ENCODE data around the gene LIN28B. TPM values are rescaled to one million over a fixed set of nuclear protein-coding genes. Genes with fewer than 3 reads are reported as not detected.

LIN28B gene
- total and polyA plus RNA-seq, 7 experiments from 2014 or later: not detected

- no peaks in the 10 kb centered on the region for H3K9me3 ChIP-seq (ENCODE audit: control insufficient read depth in 2 of 3, low read length in 3 of 3)
- ChIA-PET CTCF (interaction anchor here (1.9 kb wide), 1 partner anchor 9 kb away, joined by 7 read pairs; no protein-coding TSS in a partner anchor), POLR2A (no interaction called here)
- H3K36me3 ChIP-seq (ENCODE audit: control insufficient read depth in 2 of 3, insufficient read depth in 3 of 3, low read length in 3 of 3): no peaks in the 10 kb centered on the region
- Mint-ChIP-seq H3K4me1 (no peaks in the 10 kb centered on the region), H3K4me3 (no peak overlapping the region), H3K27me3 (peaks cover 0 to 8% (median 3%) of the 10 kb centered on the region in 5 donors), H3K27ac (no peak overlapping the region), H3K9me3 (no peaks in the 10 kb centered on the region), H3K36me3 (no peaks in the 10 kb centered on the region)
- no peaks in the 10 kb centered on the region for H3K4me1 ChIP-seq (ENCODE audit: control insufficient read depth in 2 of 2, insufficient read depth in 2 of 2, low read length in 2 of 2)
- ATAC-seq (no peak), DNase-seq (no peak)
- no peaks in the 10 kb centered on the region for H3K27me3 ChIP-seq (ENCODE audit: control insufficient read depth in 2 of 2, insufficient read depth in 2 of 2, low read length in 2 of 2)
- intact Hi-C loops (cut with micrococcal nuclease): no loop called here
- no peak overlapping the region for H3K4me3 ChIP-seq (ENCODE audit: low read length)
- no peak overlapping the region for H3K27ac ChIP-seq (ENCODE audit: low read depth, low read length)
Observed at GRCh38 chr6:105097288-105097687, 140.4 kb downstream of the LIN28B start.

GRCh38 chr6:105099371-105099770 lies 142.5 kb downstream of the LIN28B start:
- Histone ChIP-seq H3K27ac (ENCODE audit: low read depth, low read length) (no peak overlapping the region), H3K4me1 (ENCODE audit: control insufficient read depth in 2 of 2, insufficient read depth in 2 of 2, low read length in 2 of 2) (no peaks in the 10 kb centered on the region), H3K9me3 (ENCODE audit: control insufficient read depth in 2 of 3, low read length in 3 of 3) (no peaks in the 10 kb centered on the region), H3K4me3 (ENCODE audit: low read length) (no peak overlapping the region), H3K36me3 (ENCODE audit: control insufficient read depth in 2 of 3, insufficient read depth in 3 of 3, low read length in 3 of 3) (no peaks in the 10 kb centered on the region), H3K27me3 (ENCODE audit: control insufficient read depth in 2 of 2, insufficient read depth in 2 of 2, low read length in 2 of 2) (no peaks in the 10 kb centered on the region)
- peaks cover 0 to 12% (median 6%) of the 10 kb centered on the region in 5 donors for H3K27me3 Mint-ChIP-seq
- H3K36me3 Mint-ChIP-seq: no peaks in the 10 kb centered on the region
- ChIA-PET POLR2A (no interaction called here), CTCF (interaction anchor here (0.6 kb wide), 1 partner anchor 103 kb away, joined by 4 read pairs; no protein-coding TSS in a partner anchor)
- H3K27ac Mint-ChIP-seq: no peak overlapping the region
- DNase-seq (no peak), ATAC-seq (no peak)
- peaks cover 0 to 2% (median 0%) of the 10 kb centered on the region in 11 donors for H3K9me3 Mint-ChIP-seq
- no peaks in the 10 kb centered on the region for H3K4me1 Mint-ChIP-seq
- no peak overlapping the region for H3K4me3 Mint-ChIP-seq
- intact Hi-C loops (cut with micrococcal nuclease): no loop called here

DNA sequence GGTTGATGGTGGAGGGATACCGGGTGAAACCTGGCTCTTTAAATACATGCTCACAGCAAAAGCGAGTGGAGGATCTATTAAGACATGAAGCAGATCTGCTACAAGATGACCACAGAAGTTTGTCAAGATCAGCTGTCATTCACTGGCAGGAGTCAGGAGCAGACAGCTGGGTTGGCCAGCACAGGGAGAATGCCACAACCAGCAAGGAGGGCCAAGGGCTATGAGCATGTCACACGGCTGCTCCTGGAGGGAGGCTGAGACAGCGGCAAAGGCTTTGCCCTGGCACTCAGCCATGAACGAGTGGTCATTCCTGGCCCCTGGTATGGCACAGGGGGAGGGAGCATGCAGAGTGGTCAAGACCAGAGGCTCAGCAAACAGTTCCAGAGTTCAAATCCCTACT lies 145.3 kb downstream of the LIN28B start:
- Histone ChIP-seq H3K27me3 (ENCODE audit: control insufficient read depth in 2 of 2, insufficient read depth in 2 of 2, low read length in 2 of 2) (no peaks in the 10 kb centered on the region), H3K4me1 (ENCODE audit: control insufficient read depth in 2 of 2, insufficient read depth in 2 of 2, low read length in 2 of 2) (no peaks in the 10 kb centered on the region), H3K9me3 (ENCODE audit: control insufficient read depth in 2 of 3, low read length in 3 of 3) (no peaks in the 10 kb centered on the region), H3K4me3 (ENCODE audit: low read length) (no peak overlapping the region), H3K27ac (ENCODE audit: low read depth, low read length) (no peak overlapping the region), H3K36me3 (ENCODE audit: control insufficient read depth in 2 of 3, insufficient read depth in 3 of 3, low read length in 3 of 3) (no peaks in the 10 kb centered on the region)
- Mint-ChIP-seq H3K27ac (no peak overlapping the region), H3K27me3 (peaks cover 5 to 18% (median 9%) of the 10 kb centered on the region in 5 donors), H3K36me3 (no peaks in the 10 kb centered on the region), H3K9me3 (peaks cover 0 to 2% (median 0%) of the 10 kb centered on the region in 11 donors), H3K4me3 (no peak overlapping the region), H3K4me1 (peaks cover 0 to 2% (median 0%) of the 10 kb centered on the region in 7 donors)
- POLR2A ChIA-PET: no interaction called here
- DNase-seq: no peak
- intact Hi-C loops (cut with micrococcal nuclease): no loop called here
- CTCF ChIA-PET: no interaction called here
- no peak for ATAC-seq

DNA sequence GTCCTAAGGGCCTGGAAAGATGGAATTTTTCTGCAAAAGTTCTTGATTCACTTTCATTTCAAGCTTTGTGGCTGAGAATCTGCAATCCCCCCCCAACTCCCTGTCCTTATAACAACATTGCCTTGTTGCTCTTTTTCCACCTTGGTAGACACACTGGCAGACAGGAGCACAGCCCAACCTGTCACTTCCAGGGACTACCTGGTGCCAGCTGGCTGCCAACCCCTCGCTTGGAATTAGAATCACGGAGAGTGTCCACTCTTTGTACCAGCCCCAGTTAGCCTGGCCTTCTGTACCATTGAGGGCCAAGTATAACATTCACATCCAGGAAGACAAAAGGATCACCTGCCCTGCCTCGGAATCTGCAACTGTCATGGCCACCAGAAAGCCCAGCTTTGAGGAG lies 148.2 kb downstream of the LIN28B start:
- ChIA-PET POLR2A (no interaction called here), CTCF (no interaction called here)
- H3K36me3 ChIP-seq (ENCODE audit: control insufficient read depth in 2 of 3, insufficient read depth in 3 of 3, low read length in 3 of 3): no peaks in the 10 kb centered on the region
- no peak overlapping the region for H3K27ac ChIP-seq (ENCODE audit: low read depth, low read length)
- Mint-ChIP-seq H3K27ac (no peak overlapping the region), H3K9me3 (peaks cover 0 to 2% (median 0%) of the 10 kb centered on the region in 11 donors), H3K27me3 (peaks cover 5 to 31% (median 22%) of the 10 kb centered on the region in 5 donors), H3K4me1 (peaks cover 0 to 2% (median 0%) of the 10 kb centered on the region in 7 donors), H3K4me3 (no peak overlapping the region), H3K36me3 (no peaks in the 10 kb centered on the region)
- H3K27me3 ChIP-seq (ENCODE audit: control insufficient read depth in 2 of 2, insufficient read depth in 2 of 2, low read length in 2 of 2): no peaks in the 10 kb centered on the region
- ATAC-seq: no peak
- no peak overlapping the region for H3K4me3 ChIP-seq (ENCODE audit: low read length)
- no peak for DNase-seq
- no peaks in the 10 kb centered on the region for H3K4me1 ChIP-seq (ENCODE audit: control insufficient read depth in 2 of 2, insufficient read depth in 2 of 2, low read length in 2 of 2)
- intact Hi-C loops (cut with micrococcal nuclease): no loop called here
- H3K9me3 ChIP-seq (ENCODE audit: control insufficient read depth in 2 of 3, low read length in 3 of 3): no peaks in the 10 kb centered on the region

DNA sequence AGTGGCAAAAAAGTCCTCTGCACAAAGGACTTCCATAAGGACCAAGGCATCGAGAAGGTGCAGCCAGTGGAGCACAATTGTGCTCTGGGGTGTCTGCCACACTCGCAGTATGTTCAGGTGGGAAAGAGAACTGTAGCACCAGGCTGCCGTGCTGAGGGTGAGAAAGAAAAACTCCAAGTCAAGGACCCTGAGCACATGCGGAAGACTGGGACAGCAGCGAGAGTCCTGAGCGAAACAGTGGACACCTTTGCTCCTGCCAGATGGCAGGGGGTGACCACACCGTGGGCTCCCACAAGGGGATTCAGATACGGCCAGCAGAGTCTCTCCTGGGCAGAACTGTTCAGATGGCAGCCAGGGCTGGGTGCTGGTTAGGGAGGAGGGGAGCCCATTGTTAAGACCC lies 149.4 kb downstream of the LIN28B start:
- no peak overlapping the region for H3K4me3 ChIP-seq (ENCODE audit: low read length)
- no peaks in the 10 kb centered on the region for H3K36me3 ChIP-seq (ENCODE audit: control insufficient read depth in 2 of 3, insufficient read depth in 3 of 3, low read length in 3 of 3)
- H3K4me3 Mint-ChIP-seq: no peak overlapping the region
- POLR2A ChIA-PET: no interaction called here
- peaks cover 0 to 2% (median 0%) of the 10 kb centered on the region in 7 donors for H3K4me1 Mint-ChIP-seq
- H3K27ac Mint-ChIP-seq: no peak overlapping the region
- H3K27ac ChIP-seq (ENCODE audit: low read depth, low read length): no peak overlapping the region
- H3K9me3 ChIP-seq (ENCODE audit: control insufficient read depth in 2 of 3, low read length in 3 of 3): no peaks in the 10 kb centered on the region
- no peaks in the 10 kb centered on the region for H3K36me3 Mint-ChIP-seq
- H3K9me3 Mint-ChIP-seq: peaks cover 0 to 2% (median 0%) of the 10 kb centered on the region in 11 donors
- H3K27me3 ChIP-seq (ENCODE audit: control insufficient read depth in 2 of 2, insufficient read depth in 2 of 2, low read length in 2 of 2): no peaks in the 10 kb centered on the region
- ATAC-seq: no peak
- intact Hi-C loops (cut with micrococcal nuclease): no loop called here
- peaks cover 5 to 31% (median 23%) of the 10 kb centered on the region in 5 donors for H3K27me3 Mint-ChIP-seq
- CTCF ChIA-PET: no interaction called here
- no peak for DNase-seq
- H3K4me1 ChIP-seq (ENCODE audit: control insufficient read depth in 2 of 2, insufficient read depth in 2 of 2, low read length in 2 of 2): no peaks in the 10 kb centered on the region

DNA sequence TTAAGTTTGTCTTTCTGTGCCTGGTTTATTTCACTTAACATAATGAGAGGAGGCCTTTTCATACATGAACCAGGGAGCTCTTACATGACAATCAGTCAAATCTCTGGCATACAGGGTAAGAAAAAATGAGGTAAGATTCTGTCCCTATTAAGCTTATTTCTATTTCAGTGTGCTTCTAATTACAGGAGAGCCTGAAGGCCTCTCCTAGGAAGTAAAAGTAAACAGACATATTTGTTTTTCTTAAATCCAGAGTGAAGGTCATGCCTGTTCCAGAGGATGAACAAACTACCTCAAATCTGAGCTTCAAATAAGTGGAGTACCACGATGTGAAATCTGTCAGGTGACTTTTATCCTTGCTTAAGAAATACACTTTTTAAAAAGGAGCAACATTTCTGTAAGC lies 150.3 kb downstream of the LIN28B start:
- Mint-ChIP-seq H3K4me1 (peaks cover 0 to 2% (median 0%) of the 10 kb centered on the region in 7 donors), H3K36me3 (no peaks in the 10 kb centered on the region), H3K4me3 (no peak overlapping the region), H3K27me3 (peaks cover 5 to 34% (median 26%) of the 10 kb centered on the region in 5 donors), H3K27ac (no peak overlapping the region), H3K9me3 (peaks cover 0 to 2% (median 0%) of the 10 kb centered on the region in 11 donors)
- no peaks in the 10 kb centered on the region for H3K4me1 ChIP-seq (ENCODE audit: control insufficient read depth in 2 of 2, insufficient read depth in 2 of 2, low read length in 2 of 2)
- H3K27ac ChIP-seq (ENCODE audit: low read depth, low read length): no peak overlapping the region
- no peaks in the 10 kb centered on the region for H3K27me3 ChIP-seq (ENCODE audit: control insufficient read depth in 2 of 2, insufficient read depth in 2 of 2, low read length in 2 of 2)
- ChIA-PET CTCF (interaction anchor here (0.7 kb wide), 1 partner anchor 224 kb away, joined by 3 read pairs; no protein-coding TSS in a partner anchor), POLR2A (no interaction called here)
- H3K4me3 ChIP-seq (ENCODE audit: low read length): no peak overlapping the region
- DNase-seq (no peak), ATAC-seq (no peak)
- H3K9me3 ChIP-seq (ENCODE audit: control insufficient read depth in 2 of 3, low read length in 3 of 3): no peaks in the 10 kb centered on the region
- intact Hi-C loops (cut with micrococcal nuclease): no loop called here
- H3K36me3 ChIP-seq (ENCODE audit: control insufficient read depth in 2 of 3, insufficient read depth in 3 of 3, low read length in 3 of 3): no peaks in the 10 kb centered on the region

- Histone ChIP-seq H3K27ac (ENCODE audit: low read depth, low read length) (no peak overlapping the region), H3K4me3 (ENCODE audit: low read length) (no peak overlapping the region), H3K27me3 (ENCODE audit: control insufficient read depth in 2 of 2, insufficient read depth in 2 of 2, low read length in 2 of 2) (no peaks in the 10 kb centered on the region), H3K36me3 (ENCODE audit: control insufficient read depth in 2 of 3, insufficient read depth in 3 of 3, low read length in 3 of 3) (no peaks in the 10 kb centered on the region), H3K9me3 (ENCODE audit: control insufficient read depth in 2 of 3, low read length in 3 of 3) (no peaks in the 10 kb centered on the region), H3K4me1 (ENCODE audit: control insufficient read depth in 2 of 2, insufficient read depth in 2 of 2, low read length in 2 of 2) (no peaks in the 10 kb centered on the region)
- POLR2A ChIA-PET: no interaction called here
- H3K27ac Mint-ChIP-seq: no peak overlapping the region
- H3K27me3 Mint-ChIP-seq: peaks cover 5 to 42% (median 30%) of the 10 kb centered on the region in 5 donors
- H3K4me3 Mint-ChIP-seq: no peak overlapping the region
- no peaks in the 10 kb centered on the region for H3K36me3 Mint-ChIP-seq
- ATAC-seq (no peak), DNase-seq (no peak)
- intact Hi-C loops (cut with micrococcal nuclease): no loop called here
- H3K4me1 Mint-ChIP-seq: peaks cover 0 to 2% (median 0%) of the 10 kb centered on the region in 7 donors
- CTCF ChIA-PET: no interaction called here
- peaks cover 0 to 2% (median 0%) of the 10 kb centered on the region in 11 donors for H3K9me3 Mint-ChIP-seq
Observed at GRCh38 chr6:105108631-105109262, 151.8 kb downstream of the LIN28B start.
